ACC112 (cell line): Measurements from ENCODE around the gene GTF2H4.
"Not testable (repeated sequence)": the region's sequence is repeated elsewhere in the genome, so short reads cannot be mapped to it uniquely, and the experiment has no call there.

Experiments
- H2AFZ ChIP-seq: fragments of 200-600 bp; sonication (generic); one replicate; pipeline ENCODE4 v1.6.0; 2017; ENCODE audit warnings: antibody characterized with exemption, low read length; ENCODE audit not compliant: unreplicated experiment
- H3K27ac ChIP-seq: fragments of 200-600 bp; sonication (generic); 2 replicates; pipeline ENCODE4 v1.5.1; 2014; ENCODE audit warnings: low read depth, mild to moderate bottlenecking, antibody characterized with exemption, low read length, moderate library complexity
- H3K27me3 ChIP-seq: fragments of 200-600 bp; sonication (generic); 2 replicates; pipeline ENCODE4 v1.6.1; 2014; ENCODE audit warnings: mild to moderate bottlenecking, antibody characterized with exemption, low read length, moderate library complexity, mixed read lengths; ENCODE audit not compliant: insufficient read depth
- H3K36me3 ChIP-seq: fragments of 200-600 bp; sonication (generic); 2 replicates; pipeline ENCODE4 v1.6.1; 2016; ENCODE audit warnings: mild to moderate bottlenecking, antibody characterized with exemption, low read length, moderate library complexity, mixed read lengths; ENCODE audit not compliant: insufficient read depth
- H3K4me1 ChIP-seq: fragments of 200-600 bp; sonication (generic); one replicate; pipeline ENCODE4 v1.6.1; 2016; ENCODE audit warnings: low read length, mixed read lengths; ENCODE audit not compliant: insufficient read depth, unreplicated experiment, control insufficient read depth
- H3K4me3 ChIP-seq: fragments of 200-600 bp; sonication (generic); 2 replicates; pipeline ENCODE4 v1.5.1; 2014; ENCODE audit warnings: mild to moderate bottlenecking, low read depth, low read length
- H3K79me2 ChIP-seq: fragments of 200-600 bp; sonication (generic); one replicate; pipeline ENCODE4 v1.6.0; 2016; ENCODE audit warnings: low read length; ENCODE audit not compliant: control insufficient read depth, unreplicated experiment, insufficient read depth

The GTF2H4 gene

GRCh38 chr6:30897882-30898281 is 10.1 kb upstream of the GTF2H4 start:
- Histone ChIP-seq H3K79me2 (no peaks in the 10 kb centered on the region), H3K27me3 (no peaks in the 10 kb centered on the region), H3K4me3 (no peak overlapping the region), H2AFZ (no peak overlapping the region), H3K4me1 (no peaks in the 10 kb centered on the region), H3K36me3 (no peaks in the 10 kb centered on the region), H3K27ac (no peak overlapping the region)

DNA sequence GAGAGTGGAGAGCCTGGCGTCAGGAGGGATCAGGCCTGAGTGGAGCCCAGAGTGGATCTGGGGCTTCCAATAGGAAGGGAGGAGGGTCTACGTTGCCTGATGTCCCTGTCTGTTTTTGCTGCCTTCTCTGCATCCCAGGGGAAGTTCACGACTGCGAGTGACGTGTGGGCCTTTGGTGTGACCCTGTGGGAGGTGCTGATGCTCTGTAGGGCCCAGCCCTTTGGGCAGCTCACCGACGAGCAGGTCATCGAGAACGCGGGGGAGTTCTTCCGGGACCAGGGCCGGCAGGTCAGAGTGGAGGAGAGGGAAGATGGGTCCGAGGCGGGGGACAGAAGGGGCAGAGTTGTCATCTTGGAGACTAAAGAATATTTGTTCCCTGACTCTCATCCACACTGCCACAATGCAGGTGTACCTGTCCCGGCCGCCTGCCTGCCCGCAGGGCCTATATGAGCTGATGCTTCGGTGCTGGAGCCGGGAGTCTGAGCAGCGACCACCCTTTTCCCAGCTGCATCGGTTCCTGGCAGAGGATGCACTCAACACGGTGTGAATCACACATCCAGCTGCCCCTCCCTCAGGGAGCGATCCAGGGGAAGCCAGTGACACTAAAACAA is 9.2 kb upstream of the GTF2H4 start:
- Histone ChIP-seq H2AFZ (no peak overlapping the region), H3K36me3 (no peaks in the 10 kb centered on the region), H3K79me2 (no peaks in the 10 kb centered on the region), H3K27me3 (no peaks in the 10 kb centered on the region), H3K27ac (no peak overlapping the region), H3K4me1 (no peaks in the 10 kb centered on the region), H3K4me3 (no peak overlapping the region)

DNA sequence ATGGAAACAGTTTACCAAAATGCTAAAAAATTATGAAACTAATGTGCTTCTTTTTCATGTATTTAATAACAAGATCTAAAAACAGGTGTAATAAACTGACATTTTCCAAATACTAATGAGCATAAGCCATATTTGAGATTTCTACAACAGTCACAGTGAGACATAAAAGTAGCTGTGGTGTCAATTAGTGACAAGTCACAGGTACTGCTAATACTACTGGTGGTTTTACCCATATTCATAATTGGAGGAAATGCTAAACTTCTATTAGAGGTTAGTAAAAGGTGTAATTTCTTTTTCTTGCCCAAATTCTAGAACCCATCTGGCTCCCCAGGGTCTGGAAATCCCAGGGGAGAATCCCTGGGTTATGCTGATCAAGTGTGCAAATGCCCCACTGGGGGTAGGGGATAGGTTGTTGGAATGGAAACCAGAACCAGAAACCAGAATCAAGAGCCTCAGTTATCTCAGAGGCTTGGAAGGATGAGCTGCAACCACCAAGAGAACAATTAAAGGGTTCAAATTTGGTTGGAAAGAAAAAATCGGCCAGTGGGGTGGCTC is 7.1 kb upstream of the GTF2H4 start:
- Histone ChIP-seq H3K27ac (no peak overlapping the region), H3K4me1 (no peaks in the 10 kb centered on the region), H3K27me3 (no peaks in the 10 kb centered on the region), H3K4me3 (no peak overlapping the region), H2AFZ (no peak overlapping the region), H3K79me2 (no peaks in the 10 kb centered on the region), H3K36me3 (no peaks in the 10 kb centered on the region)

GRCh38 chr6:30901436-30901835 is 6.6 kb upstream of the GTF2H4 start:
- Histone ChIP-seq H3K27ac (no peak overlapping the region), H3K79me2 (no peaks in the 10 kb centered on the region), H2AFZ (no peak overlapping the region), H3K36me3 (no peaks in the 10 kb centered on the region), H3K4me1 (no peaks in the 10 kb centered on the region), H3K4me3 (no peak overlapping the region), H3K27me3 (no peaks in the 10 kb centered on the region)

GRCh38 chr6:30902196-30902595 is 5.8 kb upstream of the GTF2H4 start:
- not testable (repeated sequence) for H2AFZ ChIP-seq, H3K27ac ChIP-seq, H3K4me3 ChIP-seq

GRCh38 chr6:30902709-30903108 is 5.3 kb upstream of the GTF2H4 start:
- no peak overlapping the region for H3K27ac ChIP-seq
- H2AFZ ChIP-seq = no peak overlapping the region
- H3K36me3 ChIP-seq = no peaks in the 10 kb centered on the region
- H3K27me3 ChIP-seq = no peaks in the 10 kb centered on the region
- H3K79me2 ChIP-seq = no peaks in the 10 kb centered on the region
- no peaks in the 10 kb centered on the region for H3K4me1 ChIP-seq
- no peak overlapping the region for H3K4me3 ChIP-seq

More at GRCh38 chr6:30902196-30902595, 5.8 kb upstream of the GTF2H4 start:
- not testable (repeated sequence) for H3K36me3 ChIP-seq, H3K79me2 ChIP-seq, H3K4me1 ChIP-seq, H3K27me3 ChIP-seq

- no peak overlapping the region for H3K4me3 ChIP-seq
- H3K27ac ChIP-seq = no peak overlapping the region
- H3K36me3 ChIP-seq = no peaks in the 10 kb centered on the region
- no peaks in the 10 kb centered on the region for H3K27me3 ChIP-seq
- H3K79me2 ChIP-seq = no peaks in the 10 kb centered on the region
- H2AFZ ChIP-seq = no peak overlapping the region
- H3K4me1 ChIP-seq = no peaks in the 10 kb centered on the region
These were observed 4.8 kb upstream of the GTF2H4 start for GRCh38 chr6:30903236-30903635.

DNA sequence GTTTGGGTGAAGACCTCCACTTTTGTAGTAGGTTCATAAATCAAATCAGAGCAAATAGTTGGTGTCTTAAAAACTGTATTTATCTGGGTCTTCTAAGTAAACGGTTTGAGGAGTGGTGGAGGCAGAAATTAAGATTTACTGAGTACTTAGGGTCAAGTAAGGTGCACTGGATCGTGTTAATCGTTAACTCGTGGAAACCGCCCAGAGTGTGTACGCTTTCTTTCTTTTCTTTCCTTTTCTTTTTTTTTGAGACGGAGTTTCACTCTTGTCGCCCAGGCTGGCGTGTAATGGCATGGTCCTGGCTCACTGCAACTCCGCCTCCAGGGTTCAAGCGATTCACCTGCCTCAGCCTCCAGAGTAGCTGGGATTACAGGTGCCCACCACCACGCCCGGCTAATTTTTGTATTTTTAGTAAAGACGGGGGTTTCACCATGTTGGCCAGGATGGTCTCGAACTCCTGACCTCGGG is 683 bp upstream of the GTF2H4 start:
- not testable (repeated sequence) for H3K4me1 ChIP-seq, H2AFZ ChIP-seq, H3K27ac ChIP-seq, H3K36me3 ChIP-seq, H3K27me3 ChIP-seq
- H3K4me3 ChIP-seq = peak overlapping the region; percentile 97
- H3K79me2 ChIP-seq = peaks cover 13% of the 10 kb centered on the region

DNA sequence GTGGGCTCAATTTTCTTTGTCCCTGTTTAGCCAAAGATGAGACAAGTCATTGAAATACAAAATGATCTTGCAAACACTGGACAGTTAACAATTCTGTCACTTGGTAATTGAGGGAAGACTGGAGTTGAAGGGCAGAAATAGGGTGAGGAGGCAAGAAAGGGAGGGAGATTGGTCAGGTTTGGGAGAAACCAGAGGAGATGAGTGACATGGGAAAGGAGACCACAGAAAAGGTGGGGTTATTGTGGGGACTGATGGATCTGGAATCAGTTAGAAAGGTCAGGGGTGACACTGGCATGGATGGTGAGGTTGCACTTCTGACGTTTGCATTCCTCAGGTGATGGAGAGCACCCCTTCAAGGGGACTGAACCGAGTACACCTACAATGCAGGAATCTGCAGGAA is 693 bp downstream of the GTF2H4 start:
- Histone ChIP-seq H3K4me1 (peaks cover 15% of the 10 kb centered on the region), H3K27ac (no peak overlapping the region), H3K27me3 (no peaks in the 10 kb centered on the region), H2AFZ (no peak overlapping the region), H3K4me3 (peak overlapping the region; percentile 97), H3K36me3 (no peaks in the 10 kb centered on the region; the same call in 1 of the 2 replicates), H3K79me2 (peaks cover 13% of the 10 kb centered on the region)

DNA sequence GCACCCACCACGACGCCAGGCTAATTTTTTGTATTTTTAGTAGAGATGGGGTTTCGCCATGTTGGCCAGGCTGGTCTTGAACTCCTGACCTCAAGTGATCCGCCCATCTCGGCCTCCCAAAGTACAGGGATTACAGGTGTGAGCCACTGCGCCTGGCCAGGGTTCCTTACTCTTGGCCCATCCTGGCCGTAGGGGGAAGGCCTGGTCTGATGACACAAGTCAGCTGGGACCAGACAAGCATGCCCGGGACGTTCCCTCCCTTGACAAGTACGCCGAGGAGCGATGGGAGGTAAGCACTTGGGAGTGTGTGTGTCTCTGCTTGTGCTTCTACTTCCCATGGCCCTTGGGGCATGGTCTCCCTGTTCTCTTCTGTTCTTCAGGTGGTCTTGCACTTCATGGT is 2.5 kb downstream of the GTF2H4 start:
- H3K79me2 ChIP-seq = peaks cover 13% of the 10 kb centered on the region
- H2AFZ ChIP-seq, H3K36me3 ChIP-seq, H3K27ac ChIP-seq, H3K27me3 ChIP-seq, H3K4me3 ChIP-seq: not testable (repeated sequence)
- H3K4me1 ChIP-seq = peaks cover 26% of the 10 kb centered on the region

DNA sequence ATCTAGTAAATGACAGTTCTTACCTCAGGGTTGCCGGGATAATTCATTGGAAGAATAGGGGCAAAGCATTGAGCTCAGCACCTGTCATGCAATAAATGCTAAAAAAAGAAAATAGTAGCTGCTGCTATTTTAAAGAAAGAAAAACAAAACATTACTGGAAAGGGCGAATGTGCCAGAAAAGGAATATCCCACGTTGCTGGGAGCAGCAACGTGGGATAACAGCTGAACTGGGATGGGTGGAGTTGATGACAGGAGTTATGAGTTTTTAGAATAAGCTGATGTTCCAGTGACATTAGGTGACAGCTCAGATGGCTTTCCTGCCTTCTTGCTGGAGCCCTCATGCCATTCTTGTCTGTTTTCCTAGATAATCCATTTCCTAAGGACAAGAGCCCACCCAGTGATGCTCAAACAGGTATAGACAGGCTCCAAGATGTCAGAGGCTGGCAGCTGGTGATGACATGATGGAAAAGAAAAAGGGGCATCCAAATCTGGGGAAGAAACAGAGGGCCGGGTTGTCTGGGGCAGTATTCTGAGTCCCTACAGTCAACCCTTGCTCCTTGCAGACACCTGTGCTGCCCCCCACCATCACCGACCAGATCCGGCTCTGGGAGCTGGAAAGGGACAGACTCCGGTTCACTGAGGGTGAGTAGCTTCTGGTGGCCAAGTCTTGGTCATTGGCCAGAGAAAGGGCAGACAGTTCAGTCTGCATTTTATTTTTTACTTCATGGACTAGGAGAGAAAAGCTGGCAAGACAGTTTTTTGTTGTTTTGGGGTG is 4.9 kb downstream of the GTF2H4 start:
- Histone ChIP-seq H3K36me3 (no peaks in the 10 kb centered on the region; the same call in 1 of the 2 replicates), H3K79me2 (peaks cover 13% of the 10 kb centered on the region), H3K27me3 (no peaks in the 10 kb centered on the region), H3K4me1 (peaks cover 30% of the 10 kb centered on the region), H3K4me3 (no peak overlapping the region), H3K27ac (no peak overlapping the region), H2AFZ (no peak overlapping the region)
